ENCODE data around the gene NCBP2. TPM values are rescaled to one million over a fixed set of nuclear protein-coding genes. Genes with fewer than 3 reads are reported as not detected.
"Not testable (repeated sequence)": the region's sequence is repeated elsewhere in the genome, so short reads cannot be mapped to it uniquely, and the experiment has no call there.

The NCBP2 gene
- total RNA-seq, 2 experiments from 2014 or later = 54.6 to 55.6 TPM

GRCh38 chr3:196944037-196944790 lies 1.9 kb upstream of the NCBP2 start:
- CTCF ChIA-PET, H3K27me3 Mint-ChIP-seq, DNase-seq, H3K9me3 Mint-ChIP-seq: not testable (repeated sequence)
- POLR2A ChIA-PET = interaction anchor here (5.5 kb wide), 1 partner anchor 76 kb away, joined by 91 read pairs; the partner anchor contains the start of gene SENP5
- H3K36me3 Mint-ChIP-seq (ENCODE audit: low read depth) = peaks cover 31% of the 10 kb centered on the region
- H3K4me1 Mint-ChIP-seq = peaks cover 47% of the 10 kb centered on the region
- H3K4me3 Mint-ChIP-seq = peak overlapping the region; percentile 90
- peak overlapping the region; percentile 26 for H3K27ac Mint-ChIP-seq

GRCh38 chr3:196942915-196943277 lies 568 bp upstream of the NCBP2 start:
- H3K4me3 Mint-ChIP-seq = peak overlapping the region; percentile 90
- ChIA-PET POLR2A (interaction anchor here (0.7 to 5.5 kb wide), 29 partner anchors 9 to 661 kb away, joined by 3 to 91 read pairs (median 6); partner anchors contain the start of genes BDH1, CEP19, DLG1 and FBXO45), CTCF (interaction anchor here (1.1 to 3.0 kb wide), 9 partner anchors 25 to 414 kb away, joined by 3 to 19 read pairs (median 6); partner anchors contain the start of genes PIGZ and SENP5)
- peak overlapping the region; percentile 90 for H3K27ac Mint-ChIP-seq
- DNase-seq = no peak
- no peaks in the 10 kb centered on the region for H3K9me3 Mint-ChIP-seq
- H3K4me1 Mint-ChIP-seq = peaks cover 53% of the 10 kb centered on the region
- no peaks in the 10 kb centered on the region for H3K27me3 Mint-ChIP-seq
- peaks cover 44% of the 10 kb centered on the region for H3K36me3 Mint-ChIP-seq (ENCODE audit: low read depth)

DNA sequence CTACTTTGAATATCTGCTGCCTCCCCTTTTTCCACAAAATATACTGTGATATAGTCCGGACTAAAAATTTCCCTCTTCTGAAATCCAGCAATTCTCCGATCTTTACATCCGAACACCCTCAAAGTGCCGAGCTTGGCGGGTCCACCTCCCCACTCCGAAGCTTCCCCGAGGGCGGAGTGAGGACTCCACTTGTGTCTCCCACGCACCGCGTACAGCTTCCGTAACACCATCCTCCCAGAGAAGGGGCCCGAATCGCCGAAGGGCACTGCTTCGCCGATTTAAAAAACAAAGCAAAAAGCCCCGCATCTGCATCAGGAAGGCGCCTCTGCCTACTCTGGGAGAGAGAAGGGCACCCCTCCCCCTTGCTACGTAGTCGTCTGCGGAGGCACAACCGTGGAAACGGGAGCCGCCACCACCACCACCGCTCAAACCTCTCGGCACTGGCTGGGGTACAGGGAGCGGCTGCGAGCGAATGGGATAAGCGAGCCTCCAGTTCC lies 551 bp downstream of the NCBP2 start:
- H3K4me1 Mint-ChIP-seq = peaks cover 58% of the 10 kb centered on the region
- peak; percentile 62 for DNase-seq
- H3K9me3 Mint-ChIP-seq = no peaks in the 10 kb centered on the region
- POLR2A ChIA-PET = interaction anchor here (0.6 to 5.5 kb wide), 31 partner anchors 9 to 660 kb away, joined by 3 to 91 read pairs (median 6); partner anchors contain the start of genes CEP19, DLG1, FBXO45 and NRROS
- H3K27ac Mint-ChIP-seq = peak overlapping the region; percentile 98
- H3K4me3 Mint-ChIP-seq = peak overlapping the region; percentile 90
- CTCF ChIA-PET = interaction anchor here (0.5 to 3.0 kb wide), 14 partner anchors 9 to 507 kb away, joined by 3 to 19 read pairs (median 4); partner anchors contain the start of gene SENP5
- peaks cover 55% of the 10 kb centered on the region for H3K36me3 Mint-ChIP-seq (ENCODE audit: low read depth)
- H3K27me3 Mint-ChIP-seq = no peaks in the 10 kb centered on the region

DNA sequence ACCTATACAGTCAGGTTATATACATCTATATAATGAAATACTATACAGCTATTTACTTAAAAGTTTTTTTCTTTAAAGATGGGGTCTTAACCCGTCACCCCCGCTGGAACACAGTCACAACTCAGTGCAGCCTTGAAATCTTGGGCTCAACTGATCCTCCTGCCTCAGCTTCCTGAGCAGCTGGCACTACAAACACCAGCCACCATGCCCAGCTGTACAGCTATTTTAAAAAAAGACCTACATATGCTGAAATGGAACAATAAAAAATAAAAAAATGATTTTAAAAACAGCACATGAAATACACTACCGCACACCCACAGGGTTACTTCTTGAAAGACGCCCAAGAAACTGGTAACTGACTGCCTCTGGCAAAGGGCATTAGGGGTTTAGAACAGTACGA lies 3.8 kb downstream of the NCBP2 start:
- Mint-ChIP-seq H3K9me3 (no peaks in the 10 kb centered on the region), H3K36me3 (ENCODE audit: low read depth) (peaks cover 65% of the 10 kb centered on the region), H3K27ac (no peak overlapping the region), H3K4me1 (peaks cover 43% of the 10 kb centered on the region), H3K4me3 (no peak overlapping the region), H3K27me3 (no peaks in the 10 kb centered on the region)
- DNase-seq = no peak
- ChIA-PET CTCF (interaction anchor here (0.9 kb wide), 1 partner anchor 101 kb away, joined by 4 read pairs; no protein-coding TSS in a partner anchor), POLR2A (interaction anchor here (0.7 to 5.5 kb wide), 2 partner anchors 70 kb away, joined by 3 to 91 read pairs; partner anchors contain the start of gene SENP5)

- Mint-ChIP-seq H3K27me3 (no peaks in the 10 kb centered on the region), H3K36me3 (ENCODE audit: low read depth) (peaks cover 64% of the 10 kb centered on the region), H3K4me3 (no peak overlapping the region), H3K4me1 (peaks cover 39% of the 10 kb centered on the region), H3K9me3 (no peaks in the 10 kb centered on the region), H3K27ac (no peak overlapping the region)
- ChIA-PET POLR2A (interaction anchor here (0.7 kb wide), 1 partner anchor 70 kb away, joined by 3 read pairs; the partner anchor contains the start of gene SENP5), CTCF (no interaction called here)
- no peak for DNase-seq
Observed at GRCh38 chr3:196938124-196938523, 4.2 kb downstream of the NCBP2 start.

- CTCF ChIA-PET = no interaction called here
- peak overlapping the region; percentile 16 for H3K27ac Mint-ChIP-seq
- H3K4me3 Mint-ChIP-seq = no peak overlapping the region
- H3K9me3 Mint-ChIP-seq = no peaks in the 10 kb centered on the region
- H3K4me1 Mint-ChIP-seq = peaks cover 28% of the 10 kb centered on the region
- H3K27me3 Mint-ChIP-seq = no peaks in the 10 kb centered on the region
- H3K36me3 Mint-ChIP-seq (ENCODE audit: low read depth) = peaks cover 62% of the 10 kb centered on the region
- DNase-seq = no peak
- POLR2A ChIA-PET = no interaction called here
Observed at GRCh38 chr3:196936288-196936687, 6.0 kb downstream of the NCBP2 start.

DNA sequence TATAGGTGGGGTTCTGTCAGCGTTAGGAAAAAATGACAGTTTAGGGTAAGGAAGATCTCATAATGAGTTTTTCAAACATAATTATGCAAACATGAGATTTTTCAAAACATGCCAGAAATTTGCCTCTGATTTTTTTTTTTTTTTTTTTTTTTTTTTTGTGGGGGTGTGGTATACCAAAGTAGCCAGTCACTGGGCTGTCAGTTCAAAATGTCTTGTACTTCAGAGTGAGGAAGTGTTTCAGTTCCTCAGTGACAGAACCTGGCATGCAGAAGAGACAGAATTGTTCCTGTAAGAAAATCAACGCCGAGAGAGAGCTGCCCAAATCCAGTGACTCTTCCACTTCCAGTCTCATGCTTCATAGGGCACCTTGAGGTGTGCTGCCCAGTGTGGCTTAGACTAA lies 9.7 kb downstream of the NCBP2 start:
- H3K9me3 Mint-ChIP-seq = no peaks in the 10 kb centered on the region
- peaks cover 2% of the 10 kb centered on the region for H3K4me1 Mint-ChIP-seq
- DNase-seq = no peak
- ChIA-PET CTCF (no interaction called here), POLR2A (interaction anchor here (1.6 kb wide), 1 partner anchor 9 kb away, joined by 8 read pairs; the partner anchor contains the start of gene NCBP2)
- H3K36me3 Mint-ChIP-seq (ENCODE audit: low read depth) = peaks cover 60% of the 10 kb centered on the region
- H3K27me3 Mint-ChIP-seq = no peaks in the 10 kb centered on the region
- no peak overlapping the region for H3K27ac Mint-ChIP-seq
- H3K4me3 Mint-ChIP-seq = no peak overlapping the region

DNA sequence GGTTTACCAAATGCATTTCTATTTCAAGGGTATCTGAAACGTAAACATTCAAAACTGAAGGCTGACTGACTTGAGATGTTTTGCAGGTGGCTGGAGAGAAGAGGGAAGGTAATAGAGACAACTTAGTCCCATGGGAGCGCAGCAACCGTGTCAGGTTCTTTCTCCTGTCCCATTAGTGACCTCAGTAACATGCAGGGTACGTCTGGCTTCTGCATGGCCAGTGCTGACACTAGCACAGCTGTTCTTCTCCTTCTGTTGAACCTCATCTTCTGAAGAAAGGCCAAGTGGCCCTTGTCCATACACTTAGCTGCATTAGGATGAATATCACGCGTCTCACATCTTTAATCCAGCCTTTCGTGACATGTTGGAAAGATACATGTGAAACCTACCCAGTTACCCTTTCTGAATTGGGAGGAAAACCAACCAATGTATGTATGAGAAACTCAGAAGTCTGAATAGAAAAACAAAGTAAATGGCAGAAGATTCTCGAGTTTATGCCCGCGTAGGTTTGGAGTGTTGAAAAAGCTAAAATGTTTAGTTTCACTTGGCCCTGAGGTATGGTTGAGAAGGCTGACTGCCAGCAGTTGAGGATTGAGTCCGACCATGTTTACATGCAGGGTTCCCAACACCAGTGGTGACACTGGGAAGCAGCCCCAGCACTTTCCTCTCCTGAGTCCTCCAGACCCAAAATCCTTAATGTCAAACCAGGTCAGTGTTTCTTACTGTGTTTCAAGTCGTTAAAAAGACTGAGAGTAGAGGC lies 10.3 kb downstream of the NCBP2 start:
- no peak overlapping the region for H3K27ac Mint-ChIP-seq

GRCh38 chr3:196931157-196931556 lies 11.2 kb downstream of the NCBP2 start:
- ChIA-PET POLR2A (interaction anchor here (1.0 to 1.6 kb wide), 2 partner anchors 10 to 11 kb away, joined by 6 to 8 read pairs; partner anchors contain the start of gene NCBP2), CTCF (interaction anchor here (0.5 kb wide), 1 partner anchor 10 kb away, joined by 3 read pairs; no protein-coding TSS in a partner anchor)
- H3K27ac Mint-ChIP-seq = no peak overlapping the region

More for the DNA sequence above, 10.3 kb downstream of the NCBP2 start:
- no peak for DNase-seq
- Mint-ChIP-seq H3K36me3 (ENCODE audit: low read depth) (peaks cover 54% of the 10 kb centered on the region), H3K4me1 (no peaks in the 10 kb centered on the region), H3K4me3 (no peak overlapping the region), H3K27me3 (no peaks in the 10 kb centered on the region), H3K9me3 (no peaks in the 10 kb centered on the region)
- POLR2A ChIA-PET = interaction anchor here (1.6 kb wide), 1 partner anchor 10 kb away, joined by 8 read pairs; the partner anchor contains the start of gene NCBP2
- CTCF ChIA-PET = no interaction called here

DNA sequence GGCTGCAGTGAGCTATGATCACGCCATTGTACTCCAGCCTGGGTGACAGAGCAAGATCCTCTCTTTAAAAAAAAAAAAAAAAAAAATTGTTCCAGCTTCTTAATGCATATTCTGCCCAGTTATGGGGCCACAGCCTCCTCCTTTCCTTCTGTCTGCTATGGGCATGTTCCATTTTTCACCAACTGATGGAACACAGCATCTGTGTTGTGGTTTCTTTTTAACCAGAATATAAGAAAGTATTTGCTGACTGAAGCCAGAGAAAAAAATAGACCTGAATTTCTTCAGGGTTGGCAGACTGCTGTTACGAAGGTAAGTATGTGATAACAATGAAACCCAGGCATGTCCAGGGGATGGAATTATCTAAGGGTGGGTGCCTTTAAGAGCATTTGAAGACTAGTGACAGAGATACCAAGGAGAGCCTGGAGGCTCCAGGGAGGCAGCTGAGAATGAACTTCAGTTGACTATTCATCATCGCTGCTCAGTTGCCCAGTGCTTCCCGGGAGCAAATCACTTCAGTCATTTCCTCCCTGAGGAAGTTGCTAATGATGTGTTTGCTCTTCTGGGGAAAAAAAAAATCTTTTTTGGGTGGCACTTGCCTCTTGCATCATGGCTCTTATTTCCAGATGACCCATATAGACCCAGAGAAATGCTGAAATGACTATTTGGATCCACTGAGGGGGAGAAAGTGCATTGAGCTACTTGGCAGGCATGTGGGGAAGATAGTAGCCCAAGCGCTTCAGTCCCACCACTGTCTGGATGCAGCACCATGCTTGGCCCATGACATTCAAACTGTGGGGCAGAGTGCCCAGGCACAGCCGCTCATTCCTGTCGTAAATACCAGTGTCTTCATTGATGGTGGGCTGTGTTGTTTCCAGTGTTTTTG lies 14.5 kb downstream of the NCBP2 start:
- H3K27me3 Mint-ChIP-seq = no peaks in the 10 kb centered on the region
- no peak overlapping the region for H3K27ac Mint-ChIP-seq
- no peak for DNase-seq
- peaks cover 28% of the 10 kb centered on the region for H3K36me3 Mint-ChIP-seq (ENCODE audit: low read depth)
- CTCF ChIA-PET = interaction anchor here (0.7 kb wide), 2 partner anchors 392 to 529 kb away, joined by 3 read pairs; no protein-coding TSS in a partner anchor
- no peaks in the 10 kb centered on the region for H3K4me1 Mint-ChIP-seq
- POLR2A ChIA-PET = interaction anchor here (2.3 kb wide), 1 partner anchor 14 kb away, joined by 6 read pairs; the partner anchor contains the start of gene NCBP2
- no peak overlapping the region for H3K4me3 Mint-ChIP-seq
- no peaks in the 10 kb centered on the region for H3K9me3 Mint-ChIP-seq

More at GRCh38 chr3:196931157-196931556, 11.2 kb downstream of the NCBP2 start:
- no peak overlapping the region for H3K4me3 Mint-ChIP-seq
- peaks cover 46% of the 10 kb centered on the region for H3K36me3 Mint-ChIP-seq (ENCODE audit: low read depth)
- no peaks in the 10 kb centered on the region for H3K9me3 Mint-ChIP-seq
- H3K27me3 Mint-ChIP-seq = no peaks in the 10 kb centered on the region
- no peaks in the 10 kb centered on the region for H3K4me1 Mint-ChIP-seq
- DNase-seq = no peak

DNA sequence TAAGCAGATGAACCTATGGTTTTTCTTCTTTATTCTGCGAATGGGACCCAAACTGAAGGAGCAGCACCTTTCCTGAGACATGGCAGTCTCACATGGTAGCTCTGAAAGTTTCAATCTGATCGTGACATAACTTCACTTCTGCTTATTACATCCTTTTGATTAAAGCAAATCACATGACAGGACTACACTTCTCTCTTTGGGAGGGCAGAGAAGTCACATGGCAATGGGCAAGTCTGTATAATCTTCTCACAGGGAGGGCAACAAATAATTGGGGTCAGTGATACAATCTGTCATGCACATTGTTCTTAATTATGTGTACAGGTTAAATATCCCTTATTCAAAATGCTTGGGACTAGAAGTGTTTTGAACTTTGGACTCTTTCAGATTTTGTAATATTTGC lies 21.6 kb downstream of the NCBP2 start:
- ChIA-PET POLR2A (no interaction called here), CTCF (no interaction called here)
- no peaks in the 10 kb centered on the region for H3K27me3 Mint-ChIP-seq
- H3K9me3 Mint-ChIP-seq = no peaks in the 10 kb centered on the region
- no peaks in the 10 kb centered on the region for H3K4me1 Mint-ChIP-seq
- H3K27ac Mint-ChIP-seq = no peak overlapping the region
- H3K36me3 Mint-ChIP-seq (ENCODE audit: low read depth) = peaks cover 16% of the 10 kb centered on the region
- no peak for DNase-seq
- no peak overlapping the region for H3K4me3 Mint-ChIP-seq

- ChIA-PET POLR2A (no interaction called here), CTCF (interaction anchor here (0.6 to 1.0 kb wide), 2 partner anchors 81 to 1204 kb away, joined by 3 read pairs; no protein-coding TSS in a partner anchor)
- H3K36me3 Mint-ChIP-seq (ENCODE audit: low read depth) = peaks cover 34% of the 10 kb centered on the region
- no peak overlapping the region for H3K27ac Mint-ChIP-seq
- H3K27me3 Mint-ChIP-seq = no peaks in the 10 kb centered on the region
- no peaks in the 10 kb centered on the region for H3K4me1 Mint-ChIP-seq
- H3K4me3 Mint-ChIP-seq = no peak overlapping the region
- no peaks in the 10 kb centered on the region for H3K9me3 Mint-ChIP-seq
- DNase-seq = no peak
Observed at GRCh38 chr3:196918968-196919367, 23.4 kb downstream of the NCBP2 start.
